ENCODE measurements around the gene FLYWCH1. TPM values are rescaled to one million over a fixed set of nuclear protein-coding genes. Genes with fewer than 3 reads are reported as not detected.

FLYWCH1 gene
- total RNA-seq, 1 experiment from 2014 or later = 12.5 TPM

DNA sequence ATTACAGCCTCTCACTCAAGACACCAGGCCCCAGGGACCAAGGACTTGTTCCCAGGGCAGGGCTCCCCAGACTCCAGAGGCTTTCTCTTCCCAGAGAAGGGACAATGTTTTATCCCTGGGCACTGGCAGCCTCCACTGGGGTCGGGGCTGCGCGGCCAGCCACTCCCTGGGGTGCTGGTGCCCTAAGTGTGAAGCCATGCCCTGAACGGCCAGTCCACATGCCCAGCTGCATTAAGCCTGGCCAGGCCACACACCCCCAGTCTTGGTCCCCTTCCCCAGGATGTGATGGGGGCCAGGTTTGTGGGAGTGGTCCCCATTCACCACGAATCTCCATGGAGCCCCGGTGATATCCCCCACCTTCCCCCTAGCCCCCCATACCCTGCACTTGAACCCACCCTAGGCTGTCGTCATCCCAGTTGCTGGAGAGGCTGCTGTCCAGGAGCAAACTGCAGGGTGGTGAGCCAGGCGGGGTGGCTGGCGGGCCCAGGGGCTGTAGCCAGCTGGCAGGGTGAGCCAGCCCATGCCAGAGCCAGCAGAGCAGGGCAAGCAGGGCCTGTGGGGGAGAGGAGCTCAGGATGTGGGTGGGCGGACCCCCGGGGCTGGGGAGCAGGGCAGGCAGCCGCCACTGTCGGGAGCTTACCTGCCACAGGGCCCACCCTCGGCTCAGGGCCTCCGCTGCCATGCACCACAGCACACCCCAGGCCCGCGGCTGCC, 62.0 kb downstream of the FLYWCH1 start:
- Mint-ChIP-seq H3K9me3 (no peaks in the 10 kb centered on the region), H3K4me3 (no peak overlapping the region), H3K4me1 (peaks cover 14 to 16% of the 10 kb centered on the region in 2 experiments), H3K27me3 (ENCODE audit: low read depth) (no peaks in the 10 kb centered on the region; the same call in none of the 2 replicates), H3K27ac (no peak overlapping the region), H3K36me3 (ENCODE audit: insufficient read depth in 1 of 3, low read depth in 3 of 3) (peaks cover 9 to 45% (median 41%) of the 10 kb centered on the region in 3 experiments; a peak in 6 of 7 replicates)
- no peaks in the 10 kb centered on the region for H3K4me1 ChIP-seq (ENCODE audit: insufficient read depth, low read length)
- H2BK20ac ChIP-seq (ENCODE audit: low read depth, low read length, poor library complexity, severe bottlenecking) = no peak overlapping the region
- no peaks in the 10 kb centered on the region for H3K27me3 ChIP-seq (ENCODE audit: insufficient read depth, low read length)
- no CpG with 5 or more reads among the region's 17 CpGs for WGBS (ENCODE audit: extremely low coverage, insufficient read length, low lambda C conversion rate)
- no peak overlapping the region for H4K5ac ChIP-seq (ENCODE audit: insufficient read length, low read depth, low read length)
- H2AFZ ChIP-seq (ENCODE audit: low read length) = no peak overlapping the region
- H3K56ac ChIP-seq (ENCODE audit: insufficient read length, low read depth, low read length) = no peak overlapping the region
- no peak overlapping the region for H4K8ac ChIP-seq (replicated peaks; ENCODE audit: insufficient read length, low read depth, low read length)
- no peak overlapping the region for H3K9ac ChIP-seq (ENCODE audit: extremely low read depth, insufficient read length, low read length)
- H3K79me1 ChIP-seq (ENCODE audit: insufficient read depth, low read depth, low read length, poor library complexity, severe bottlenecking) = no peaks in the 10 kb centered on the region
- H3K4ac ChIP-seq (ENCODE audit: low read depth, low read length) = no peak overlapping the region
- no peak overlapping the region for H3K18ac ChIP-seq (ENCODE audit: insufficient read length, low read depth, low read length)
- no peak overlapping the region for H2BK120ac ChIP-seq (ENCODE audit: low read depth, low read length, poor library complexity, severe bottlenecking)
- H3K4me2 ChIP-seq (ENCODE audit: insufficient read depth, insufficient read length, low read length) = no peak overlapping the region
- H2BK12ac ChIP-seq (ENCODE audit: insufficient read length, low read depth, low read length) = no peak overlapping the region
- no peak overlapping the region for H3K14ac ChIP-seq (ENCODE audit: insufficient read depth, low read length)
- H2BK5ac ChIP-seq (ENCODE audit: insufficient read length, low read length) = no peak overlapping the region
- no peak for DNase-seq
- H3K23ac ChIP-seq (ENCODE audit: insufficient read length, low read depth, low read length) = no peak overlapping the region
- no peak overlapping the region for H2AK5ac ChIP-seq (ENCODE audit: insufficient read length, low read length)
- H3K9me3 ChIP-seq (ENCODE audit: control insufficient read depth, low read depth, low read length) = no peaks in the 10 kb centered on the region
- H3K23me2 ChIP-seq (ENCODE audit: insufficient read length, low read depth, low read length, poor library complexity, severe bottlenecking) = peaks cover 5% of the 10 kb centered on the region
- no peaks in the 10 kb centered on the region for H3K79me2 ChIP-seq (ENCODE audit: insufficient read depth, low read length)
- H4K91ac ChIP-seq (ENCODE audit: insufficient read length, low read depth, low read length) = no peak overlapping the region
- H2BK15ac ChIP-seq (ENCODE audit: low read depth, low read length) = no peak overlapping the region
- no peak overlapping the region for H3T11ph ChIP-seq (ENCODE audit: low read length)
- H4K20me1 ChIP-seq (ENCODE audit: control insufficient read depth, insufficient read depth, insufficient read length) = peaks cover 3% of the 10 kb centered on the region
- TF ChIP-seq, protein P1, sequence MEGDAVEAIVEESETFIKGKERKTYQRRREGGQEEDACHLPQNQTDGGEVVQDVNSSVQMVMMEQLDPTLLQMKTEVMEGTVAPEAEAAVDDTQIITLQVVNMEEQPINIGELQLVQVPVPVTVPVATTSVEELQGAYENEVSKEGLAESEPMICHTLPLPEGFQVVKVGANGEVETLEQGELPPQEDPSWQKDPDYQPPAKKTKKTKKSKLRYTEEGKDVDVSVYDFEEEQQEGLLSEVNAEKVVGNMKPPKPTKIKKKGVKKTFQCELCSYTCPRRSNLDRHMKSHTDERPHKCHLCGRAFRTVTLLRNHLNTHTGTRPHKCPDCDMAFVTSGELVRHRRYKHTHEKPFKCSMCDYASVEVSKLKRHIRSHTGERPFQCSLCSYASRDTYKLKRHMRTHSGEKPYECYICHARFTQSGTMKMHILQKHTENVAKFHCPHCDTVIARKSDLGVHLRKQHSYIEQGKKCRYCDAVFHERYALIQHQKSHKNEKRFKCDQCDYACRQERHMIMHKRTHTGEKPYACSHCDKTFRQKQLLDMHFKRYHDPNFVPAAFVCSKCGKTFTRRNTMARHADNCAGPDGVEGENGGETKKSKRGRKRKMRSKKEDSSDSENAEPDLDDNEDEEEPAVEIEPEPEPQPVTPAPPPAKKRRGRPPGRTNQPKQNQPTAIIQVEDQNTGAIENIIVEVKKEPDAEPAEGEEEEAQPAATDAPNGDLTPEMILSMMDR (conservative IDR thresholded peaks at IDR 0.05) = no peak
- H3K27ac ChIP-seq (ENCODE audit: insufficient read length, low read depth, low read length) = no peak overlapping the region

Data from H9 (cell line).